Retina (tissue), 1 donor: ENCODE results near the gene RNF11.

ENCODE experiments used
- DNase-seq: peaks from one replicate; pipeline ENCODE4 v3.0.0-alpha.2; 2016

The RNF11 gene

GRCh38 chr1:51266791-51267190 is 30.7 kb downstream of the RNF11 start:
- DNase-seq: no peak

GRCh38 chr1:51268634-51269033 is 32.6 kb downstream of the RNF11 start:
- DNase-seq: no peak

DNA sequence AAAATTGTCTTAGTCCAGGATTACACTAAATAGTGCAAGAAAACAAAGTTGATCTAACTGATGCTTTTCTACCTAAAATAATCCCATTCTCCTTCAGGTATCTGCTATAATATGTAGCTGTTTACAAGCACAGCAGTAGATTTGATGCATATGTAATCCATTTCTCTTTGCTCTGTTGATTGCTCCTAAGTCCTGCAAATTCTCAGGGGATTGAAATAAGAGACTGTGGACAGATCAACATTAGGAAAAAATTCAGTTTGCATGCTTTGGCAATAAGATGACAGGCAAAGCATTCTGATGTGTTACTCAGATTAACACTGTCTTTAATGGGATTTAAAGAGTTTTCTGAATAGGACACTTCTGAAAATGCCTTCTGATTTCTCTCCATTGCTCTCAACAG is 34.7 kb downstream of the RNF11 start:
- no peak for DNase-seq

- DNase-seq: no peak
Measured at GRCh38 chr1:51272916-51273315, 36.8 kb downstream of the RNF11 start.

DNA sequence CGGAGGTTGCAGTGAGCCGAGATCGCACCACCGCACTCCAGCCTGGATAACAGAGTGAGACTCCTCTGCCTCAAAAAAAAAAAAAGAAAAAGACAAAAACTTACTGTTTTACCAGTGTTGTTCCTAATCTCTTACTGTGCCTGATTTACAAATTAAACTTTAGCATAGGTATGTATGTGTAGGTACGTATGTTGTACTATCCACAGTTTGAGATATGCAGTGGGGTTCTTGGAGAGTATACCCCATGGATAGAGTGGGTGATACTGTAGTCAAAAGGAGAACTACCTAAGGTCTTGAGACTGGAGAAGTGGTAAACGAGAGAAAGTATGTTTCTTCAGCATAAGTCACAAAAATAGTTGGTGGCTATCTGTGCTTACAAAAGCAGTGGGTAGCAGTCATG is 38.6 kb downstream of the RNF11 start:
- no peak for DNase-seq

DNA sequence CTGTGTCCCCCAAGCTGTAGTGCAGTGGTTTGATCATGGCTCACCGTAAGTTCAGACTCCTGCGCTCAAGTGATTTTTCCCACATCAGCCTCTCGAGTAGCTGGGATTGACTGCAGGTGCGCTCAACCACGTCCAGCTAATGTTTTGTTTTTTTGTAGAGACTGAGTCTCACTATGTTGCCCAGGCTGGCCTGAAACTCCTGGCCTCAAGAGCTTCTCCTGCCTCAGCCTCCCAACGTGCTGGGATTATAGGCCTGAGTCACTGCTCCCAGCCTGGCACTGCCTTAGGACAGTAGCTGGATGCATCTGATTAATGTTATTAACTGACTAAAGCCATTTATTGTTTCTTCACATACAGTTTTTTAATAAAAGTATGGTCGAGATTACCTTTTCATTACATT is 40.2 kb downstream of the RNF11 start:
- no peak for DNase-seq

DNA sequence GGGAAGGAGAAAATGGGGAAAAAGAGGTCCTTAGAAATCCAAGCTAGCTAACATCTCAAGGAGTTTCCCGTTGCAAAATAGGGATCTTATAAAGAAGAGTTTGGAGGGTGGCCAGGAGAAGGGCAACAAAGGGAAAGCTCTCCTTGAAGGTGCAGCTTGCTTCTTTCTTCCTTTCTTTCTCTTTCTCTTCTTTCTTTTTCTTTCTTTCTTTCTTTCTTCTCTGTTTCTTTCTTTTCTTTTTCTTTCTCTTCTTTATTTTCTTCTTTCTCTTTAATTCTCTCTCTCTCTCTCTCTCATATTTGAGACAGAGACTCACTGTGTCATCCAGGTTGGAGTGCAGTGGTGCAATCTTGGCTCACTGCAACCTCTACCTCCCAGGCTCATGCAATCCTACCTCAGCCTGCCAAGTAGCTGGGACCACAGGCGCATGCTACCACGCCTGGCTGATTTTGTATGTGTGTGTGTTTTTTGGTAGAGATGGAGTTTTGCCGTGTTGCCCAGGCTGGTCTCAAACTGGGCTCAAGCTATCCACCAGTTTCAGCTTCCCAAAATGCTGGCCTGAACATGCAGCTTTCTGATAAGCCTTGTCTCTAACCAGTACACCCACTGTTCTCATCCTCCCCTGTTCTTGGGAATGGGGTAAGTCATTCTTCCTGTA is 44.4 kb downstream of the RNF11 start:
- DNase-seq: no peak

DNA sequence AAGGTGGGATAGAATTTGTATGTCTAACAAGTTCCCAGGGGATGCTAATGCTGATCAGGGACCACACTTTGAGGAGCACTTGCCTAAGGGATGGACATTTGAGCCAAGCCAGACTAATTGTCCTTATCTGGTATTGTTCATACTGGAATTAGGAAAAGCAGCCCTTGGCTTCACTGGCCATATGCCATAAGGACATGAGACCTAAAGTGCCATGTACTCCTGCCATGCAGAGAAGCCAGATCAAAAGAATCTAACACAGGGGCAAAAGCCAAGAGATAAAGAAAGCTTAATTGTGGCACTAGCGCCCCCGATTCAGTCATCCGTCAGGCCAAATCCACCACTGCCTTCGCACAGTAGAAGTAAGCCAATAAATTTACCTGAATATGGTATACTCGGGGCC is 45.7 kb downstream of the RNF11 start:
- DNase-seq: no peak

DNA sequence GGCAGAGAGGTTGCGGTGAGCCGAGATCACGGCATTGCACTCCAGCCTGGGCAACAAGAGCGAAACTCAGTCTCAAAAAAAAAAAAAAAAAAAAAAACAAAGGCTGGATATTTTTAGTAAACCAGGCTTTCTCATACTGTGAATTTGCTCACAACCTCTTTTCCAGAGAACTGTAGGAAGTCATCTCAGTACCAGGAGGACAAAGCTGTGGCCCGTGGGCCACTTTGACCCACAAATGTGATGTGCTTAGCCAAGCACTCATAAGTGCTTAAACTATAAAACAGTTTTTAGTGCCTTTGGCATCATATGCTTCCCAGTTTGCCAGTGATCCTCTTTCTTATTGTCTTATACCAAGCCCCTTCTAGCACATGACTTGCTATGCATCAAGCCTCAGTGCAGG is 46.5 kb downstream of the RNF11 start:
- no peak for DNase-seq

GRCh38 chr1:51283979-51284378 is 47.9 kb downstream of the RNF11 start:
- no peak for DNase-seq

DNA sequence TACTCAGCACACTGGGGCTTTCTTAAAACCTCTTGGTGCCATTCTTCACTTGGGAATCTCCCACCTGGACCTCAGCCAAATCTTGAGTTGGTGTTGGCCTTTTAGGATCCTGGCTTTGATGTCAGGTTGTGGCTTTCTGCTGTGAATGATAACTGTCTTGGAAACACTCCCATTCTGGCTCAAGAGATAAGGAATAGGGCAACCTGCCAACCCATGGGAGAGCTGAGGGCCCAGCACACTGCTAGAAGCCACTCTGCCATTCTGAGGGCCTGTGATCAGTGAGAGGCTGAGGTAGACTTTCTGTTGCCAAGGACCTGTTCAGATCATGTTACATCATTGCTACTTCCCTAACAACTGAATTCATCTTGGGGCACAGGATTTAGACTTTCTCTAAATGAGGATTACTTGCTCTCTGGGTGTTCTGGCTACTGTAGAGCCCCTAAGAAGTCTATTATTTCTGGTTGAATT is 48.4 kb downstream of the RNF11 start:
- no peak for DNase-seq

- no peak for DNase-seq
Measured at GRCh38 chr1:51285055-51285454, 49.0 kb downstream of the RNF11 start.

- DNase-seq: no peak
Measured at GRCh38 chr1:51287966-51288365, 51.9 kb downstream of the RNF11 start.

- no peak for DNase-seq
Measured at GRCh38 chr1:51288578-51288977, 52.5 kb downstream of the RNF11 start.

DNA sequence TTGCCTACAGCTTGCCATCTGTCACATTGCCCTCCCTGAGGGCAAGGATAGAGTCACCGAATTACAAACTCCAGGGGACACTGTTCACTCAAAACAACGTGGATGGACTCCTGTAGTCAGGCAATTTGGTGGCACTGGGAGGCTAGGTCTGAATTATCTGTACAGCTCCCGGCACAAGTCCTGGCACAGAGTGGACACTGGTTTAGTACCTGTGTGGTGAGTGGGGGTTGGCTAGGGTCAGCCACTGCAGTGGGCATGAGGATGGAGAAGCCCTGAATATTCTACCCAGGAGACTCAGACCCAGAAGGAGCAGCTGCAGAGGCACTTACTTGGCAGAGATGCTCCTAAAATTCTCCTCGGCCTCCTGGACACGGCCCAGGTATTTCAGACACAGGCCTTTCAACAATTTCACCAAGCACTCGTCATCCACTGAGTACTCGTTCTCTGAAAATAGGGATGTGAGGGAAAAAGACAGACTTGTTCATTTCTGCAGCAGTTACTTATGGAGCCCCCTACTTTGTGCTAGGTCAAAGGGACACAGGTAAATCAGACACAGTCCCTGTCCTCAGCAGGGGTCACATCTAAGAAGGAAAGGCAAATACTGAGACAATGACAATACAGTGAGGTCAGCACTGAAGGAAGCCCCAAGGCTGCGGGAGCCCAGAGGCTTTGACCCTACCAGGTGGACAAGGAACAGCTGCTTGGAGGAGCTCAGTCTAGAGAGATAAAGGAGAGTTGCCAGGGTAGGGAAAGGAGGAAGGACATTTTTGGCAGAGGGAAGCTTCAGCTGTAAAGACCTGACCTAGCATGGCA is 53.8 kb downstream of the RNF11 start:
- DNase-seq: no peak

GRCh38 chr1:51290489-51290847 is 54.4 kb downstream of the RNF11 start:
- DNase-seq: no peak

GRCh38 chr1:51293898-51294515 is 57.9 kb downstream of the RNF11 start:
- no peak for DNase-seq

GRCh38 chr1:51294566-51295184 is 58.6 kb downstream of the RNF11 start:
- DNase-seq: no peak

DNA sequence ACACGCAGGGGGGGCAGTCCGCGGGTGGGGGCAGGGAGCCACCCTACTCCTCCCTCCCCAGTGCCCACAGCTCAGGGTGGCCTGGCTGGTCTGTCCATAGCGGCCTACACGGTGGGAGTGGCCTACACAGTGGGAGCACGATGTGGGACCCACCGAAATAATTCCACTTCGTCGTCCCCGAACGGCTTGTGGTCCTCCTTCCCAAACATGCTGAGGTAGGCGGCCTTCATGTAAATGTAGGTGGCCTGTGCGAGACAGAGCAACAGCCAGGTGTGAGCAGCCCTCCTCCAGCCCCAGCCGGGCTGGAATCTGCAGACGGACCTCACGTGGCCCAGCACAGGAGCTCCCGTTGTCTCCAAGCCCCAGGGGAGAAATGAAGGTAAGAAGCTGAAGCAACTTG is 59.9 kb downstream of the RNF11 start:
- DNase-seq: no peak

DNA sequence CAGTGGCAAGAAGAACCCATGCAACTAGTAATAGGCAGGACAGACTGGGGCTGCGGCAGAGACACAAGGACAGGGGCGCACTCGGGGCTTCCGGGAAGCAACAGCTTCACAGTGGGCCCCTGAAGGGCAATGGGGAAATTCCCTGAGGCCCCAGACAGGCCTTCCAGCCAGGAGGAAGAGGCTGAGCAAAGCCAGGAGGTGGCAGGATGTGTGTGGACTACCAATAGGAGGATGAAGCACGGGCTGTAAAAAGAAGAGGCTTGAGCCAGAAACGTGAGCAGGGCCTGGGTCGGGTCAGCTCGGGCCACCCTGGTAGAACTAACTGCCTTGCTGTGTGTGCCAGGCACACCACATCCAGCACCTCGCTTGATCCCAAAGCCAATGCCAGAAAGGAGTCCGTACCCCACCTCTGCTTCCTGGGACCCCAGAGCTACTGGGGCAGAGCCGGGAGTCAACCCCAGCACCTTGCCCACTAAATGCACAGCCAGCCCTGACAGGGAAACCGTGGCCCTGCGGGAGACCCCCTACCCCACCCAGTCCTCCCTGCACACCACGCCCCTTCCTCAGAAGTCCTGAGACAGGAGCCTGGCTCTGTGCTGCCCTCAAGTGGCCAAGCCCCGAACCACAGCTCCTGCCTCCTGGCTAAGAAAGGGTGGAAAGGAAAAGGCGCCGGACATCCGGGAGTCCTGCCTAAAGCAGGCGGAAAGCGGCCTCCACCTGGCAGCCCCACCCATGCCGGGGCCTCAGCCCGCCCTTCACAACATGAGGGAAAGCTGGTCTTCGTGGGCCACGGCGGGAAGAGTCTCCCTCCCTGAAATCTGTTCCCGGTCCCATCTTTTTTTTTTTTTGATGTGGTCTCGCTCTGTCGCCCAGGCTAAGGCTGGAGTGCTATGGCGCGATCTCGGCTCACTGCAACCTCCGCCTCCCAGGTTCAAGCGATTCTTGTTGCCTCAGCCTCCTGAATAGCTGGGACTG is 60.6 kb downstream of the RNF11 start:
- DNase-seq: peak; percentile 94

- DNase-seq: no peak
Measured at GRCh38 chr1:51297401-51298321, 61.6 kb downstream of the RNF11 start.
